K562 (cell line): Measurements from ENCODE around the gene ANAPC2. TPM values are rescaled to one million over a fixed set of nuclear protein-coding genes. Genes with fewer than 3 reads are reported as not detected.

Experiments used
- HMG20B ChIP-seq: fragments of 250-450 bp; sonication (Bioruptor Pico); IDR thresholded peaks from 2 replicates; pipeline ENCODE4 v1.5.0; 2021; ENCODE audit warnings: mild to moderate bottlenecking
- MECOM ChIP-seq: fragments of 250-450 bp; sonication (Bioruptor Pico); IDR thresholded peaks from 2 replicates; pipeline ENCODE4 v1.8.0; 2022; ENCODE audit warnings: inconsistent platforms
- SRF ChIP-seq, 2 experiments: fragments of 250-450, 450-650 bp in 1 of 2; sonication (Bioruptor Pico) in 1 of 2; sonication (generic) in 1 of 2; formaldehyde crosslinking; IDR thresholded peaks; 2 replicates each; pipeline versions ENCODE4 v1.5.0 to v1.5.1; 2020 to 2022; ENCODE audit warnings: mild to moderate bottlenecking in 1 of 2, missing genetic modification reagents in 1 of 2
- SRSF9 ChIP-seq: fragments of 200-400 bp; formaldehyde crosslinking; IDR thresholded peaks from 2 replicates; pipeline ENCODE4 v1.6.1; 2017; ENCODE audit warnings: low read depth, low read length, borderline replicate concordance
- ZBTB34 ChIP-seq: fragments of 250-450 bp; sonication (Bioruptor Pico); IDR thresholded peaks from 2 replicates; pipeline ENCODE4 v1.8.0; 2021; ENCODE audit warnings: mild to moderate bottlenecking, moderate library complexity
- ZNF445 ChIP-seq: fragments of 250-450 bp; sonication (Bioruptor Pico); IDR thresholded peaks from 2 replicates; pipeline ENCODE4 v1.4.0; 2020; ENCODE audit warnings: low read depth, mild to moderate bottlenecking, moderate library complexity
- ZNF695 ChIP-seq: fragments of 450-650 bp; formaldehyde crosslinking; IDR thresholded peaks from 2 replicates; pipeline ENCODE4 v1.4.0; 2020; ENCODE audit warnings: mild to moderate bottlenecking, moderate library complexity
- ZNF707 ChIP-seq: fragments of 250-450 bp; sonication (Bioruptor Pico); conservative IDR thresholded peaks from 2 replicates; pipeline ENCODE4 v1.8.0; 2022; ENCODE audit warnings: inconsistent platforms, mild to moderate bottlenecking, moderate library complexity
- ZNF76 ChIP-seq: fragments of 250-450 bp; sonication (Bioruptor Pico); IDR thresholded peaks from 2 replicates; pipeline ENCODE4 v1.4.0; 2020; ENCODE audit warnings: mild to moderate bottlenecking, moderate library complexity, borderline replicate concordance
- polyA plus RNA-seq, 8 experiments: library from polyadenylated mRNA; depleted of rRNA in 4 of 8; stranded (reverse) in 5 of 8; unstranded in 3 of 8; fragments of >200 nt; fragmentation: Nextera tagmentation in 2 of 8; fragmentation: Illumina TruSeq in 1 of 8; extraction: Ambion mirVana in 2 of 8; extraction: Trizol in 1 of 8; gene quantifications; 2 replicates each; pipeline versions ENCODE4 v1.2.1 to v1.2.3, GENCODE V29; 2011 to 2014; ENCODE audit warnings: inconsistent platforms in 1 of 8, missing spikeins in 1 of 8
- total RNA-seq, 7 experiments: library from RNA; depleted of rRNA in 6 of 7; stranded (reverse); fragments of >200 nt in 6 of 7; fragmentation: Illumina TruSeq in 2 of 7; extraction: Trizol in 2 of 7; gene quantifications; 2 replicates each; pipeline versions ENCODE4 v1.2.1 to v1.2.3, GENCODE V29; 2011 to 2021; ENCODE audit warnings: low replicate concordance in 1 of 7
- TF ChIP-seq, protein P1 (sequence below), 2 experiments: IDR thresholded peaks in 1 of 2; conservative IDR thresholded peaks in 1 of 2; 2 replicates each; pipeline ENCODE4 v1.6.1; 2016; ENCODE audit warnings: low read depth in 2 of 2, mild to moderate bottlenecking in 1 of 2, missing compliant biosample characterization in 1 of 2, missing genetic modification characterization in 1 of 2, moderate library complexity in 1 of 2

The ANAPC2 gene
- total and polyA plus RNA-seq, 9 of the 15 experiments (the other 6 are each of a cell fraction or from before 2014, with no cell fraction given), result 0.11 to 56.5 (median 17.1) TPM; not detected in 1

GRCh38 chr9:137163805-137164204 is 24.6 kb downstream of the ANAPC2 start (continued):
- TF ChIP-seq SRF (CRISPR knock-in tag; IDR thresholded peaks at IDR 0.05) (no peak), MECOM (CRISPR knock-in tag) (no peak), ZBTB34 (CRISPR knock-in tag) (no peak), ZNF695 (CRISPR knock-in tag) (no peak), ZNF707 (CRISPR knock-in tag) (no peak), ZNF76 (CRISPR knock-in tag) (no peak), HMG20B (CRISPR knock-in tag) (no peak), ZNF445 (no peak), SRSF9 (no peak)
- TF ChIP-seq, protein P1, sequence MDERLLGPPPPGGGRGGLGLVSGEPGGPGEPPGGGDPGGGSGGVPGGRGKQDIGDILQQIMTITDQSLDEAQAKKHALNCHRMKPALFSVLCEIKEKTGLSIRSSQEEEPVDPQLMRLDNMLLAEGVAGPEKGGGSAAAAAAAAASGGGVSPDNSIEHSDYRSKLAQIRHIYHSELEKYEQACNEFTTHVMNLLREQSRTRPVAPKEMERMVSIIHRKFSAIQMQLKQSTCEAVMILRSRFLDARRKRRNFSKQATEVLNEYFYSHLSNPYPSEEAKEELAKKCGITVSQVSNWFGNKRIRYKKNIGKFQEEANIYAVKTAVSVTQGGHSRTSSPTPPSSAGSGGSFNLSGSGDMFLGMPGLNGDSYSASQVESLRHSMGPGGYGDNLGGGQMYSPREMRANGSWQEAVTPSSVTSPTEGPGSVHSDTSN (CRISPR knock-in tag; IDR thresholded peaks at IDR 0.05; ENCODE audit: low read depth), result no peak
- TF ChIP-seq, protein P1 (tag; conservative IDR thresholded peaks at IDR 0.05; ENCODE audit: low read depth), result no peak
